ENCODE results near the gene UQCRQ.

The UQCRQ gene

GRCh38 chr5:132868754-132869153 lies 2.3 kb downstream of the UQCRQ start:
- no peak for TF ChIP-seq CTCF (IDR thresholded peaks at IDR 0.05)
- no peak for DNase-seq (ENCODE audit: low spot score)
- no peak overlapping the region for H3K4me3 ChIP-seq
- no peak overlapping the region for H3K27ac ChIP-seq

- DNase-seq (ENCODE audit: low spot score), result no peak
- H3K27ac ChIP-seq, result no peak overlapping the region
- H3K4me3 ChIP-seq, result no peak overlapping the region
- no peak for TF ChIP-seq CTCF (IDR thresholded peaks at IDR 0.05)
Measured at GRCh38 chr5:132870801-132871200, 4.4 kb downstream of the UQCRQ start.

GRCh38 chr5:132871459-132872284 lies 5.2 kb downstream of the UQCRQ start:
- H3K27ac ChIP-seq, result no peak overlapping the region
- no peak overlapping the region for H3K4me3 ChIP-seq
- no peak for DNase-seq (ENCODE audit: low spot score)
- TF ChIP-seq CTCF (IDR thresholded peaks at IDR 0.05), result no peak

- no peak for DNase-seq (ENCODE audit: low spot score)
- TF ChIP-seq CTCF (IDR thresholded peaks at IDR 0.05), result no peak
- Histone ChIP-seq H3K4me3 (no peak overlapping the region), H3K27ac (no peak overlapping the region)
Measured at GRCh38 chr5:132872788-132873118, 6.3 kb downstream of the UQCRQ start.

- H3K27ac ChIP-seq, result no peak within 1 kb of the TSS
- no peak within 1 kb of the TSS for H3K4me3 ChIP-seq
- DNase-seq (ENCODE audit: low spot score), result no peak
- no peak for TF ChIP-seq CTCF (IDR thresholded peaks at IDR 0.05)
Measured at GRCh38 chr5:132873119-132873929, 6.9 kb downstream of the UQCRQ start, which contains the start of gene LEAP2. Gene LEAP2 (plus strand): TSS chr5:132873668. CDS start chr5:132873695, 27 bp downstream.

GRCh38 chr5:132873930-132874271 lies 7.5 kb downstream of the UQCRQ start:
- no peak overlapping the region for H3K4me3 ChIP-seq
- TF ChIP-seq CTCF (IDR thresholded peaks at IDR 0.05), result no peak
- DNase-seq (ENCODE audit: low spot score), result no peak
- no peak overlapping the region for H3K27ac ChIP-seq

Measured in coronary artery (tissue), 2 donors.